Epithelial cell of esophagus (primary cell): ENCODE measurements around the gene SIRPA.

Experiments used
- DNase-seq: peaks from one replicate; pipeline ENCODE4 v3.0.0; 2010; ENCODE audit warnings: low read depth
- H3K4me3 ChIP-seq: 2 replicates; pipeline ENCODE4 v1.5.1; 2011; ENCODE audit warnings: mild to moderate bottlenecking, low read length, control low read depth
- CTCF ChIP-seq: IDR thresholded peaks from 2 replicates; pipeline ENCODE4 v1.5.1; 2011; ENCODE audit warnings: low read depth, mild to moderate bottlenecking, low read length, control low read depth, inconsistent platforms; ENCODE audit not compliant: insufficient read depth; ENCODE audit errors: missing control alignments

Gene SIRPA

GRCh38 chr20:1941226-1941625 lies 46.0 kb downstream of the SIRPA start:
- no peak for TF ChIP-seq CTCF
- peak; percentile 97 for DNase-seq
- no peak overlapping the region for H3K4me3 ChIP-seq

GRCh38 chr20:1942061-1942460 lies 46.9 kb downstream of the SIRPA start:
- DNase-seq = no peak
- no peak overlapping the region for H3K4me3 ChIP-seq
- no peak for TF ChIP-seq CTCF

- DNase-seq = no peak
Observed at GRCh38 chr20:1942486-1943274, 47.5 kb downstream of the SIRPA start.

GRCh38 chr20:1943275-1944002 lies 48.2 kb downstream of the SIRPA start:
- no peak overlapping the region for H3K4me3 ChIP-seq
- TF ChIP-seq CTCF = no peak
- peak; percentile 94 for DNase-seq

More at GRCh38 chr20:1942486-1943274, 47.5 kb downstream of the SIRPA start:
- no peak for TF ChIP-seq CTCF
- no peak overlapping the region for H3K4me3 ChIP-seq

GRCh38 chr20:1944345-1945091 lies 49.3 kb downstream of the SIRPA start:
- no peak overlapping the region for H3K4me3 ChIP-seq
- peak; percentile 68 for DNase-seq
- peak; percentile 33 for TF ChIP-seq CTCF

- peak; percentile 22 for DNase-seq
- no peak overlapping the region for H3K4me3 ChIP-seq
- no peak for TF ChIP-seq CTCF
Observed at GRCh38 chr20:1945134-1945618, 50.0 kb downstream of the SIRPA start.
